ENCODE results near the gene MFAP4.
A peak's percentile ranks its signal among the peaks of the same experiment; 100 is the strongest.
"Not testable (repeated sequence)": the region's sequence is repeated elsewhere in the genome, so short reads cannot be mapped to it uniquely, and the experiment has no call there.

Gene MFAP4

GRCh38 chr17:19361326-19361725 lies 25.7 kb downstream of the MFAP4 start:
- no peak overlapping the region for H3K4me3 ChIP-seq
- no peak for TF ChIP-seq POLR2AphosphoS5 (IDR thresholded peaks at IDR 0.05; ENCODE audit: borderline replicate concordance, low read depth, low read length)
- no peak for TF ChIP-seq EZH2 (IDR thresholded peaks at IDR 0.05)
- no peak for TF ChIP-seq FOXP2 (optimal IDR thresholded peaks at IDR 0.05; ENCODE audit: control extremely low read depth, extremely low read length, insufficient read depth)
- H3K36me3 ChIP-seq (ENCODE audit: insufficient read depth, low read length): no peaks in the 10 kb centered on the region
- no peak for DNase-seq (ENCODE audit: low read depth, low spot score)
- peak overlapping the region; percentile 76 for H3K9ac ChIP-seq (ENCODE audit: insufficient read length)
- H3K9me3 ChIP-seq (ENCODE audit: low read depth, low read length): no peaks in the 10 kb centered on the region
- no peak overlapping the region for H3K27ac ChIP-seq

- no peak for DNase-seq (ENCODE audit: low read depth, low spot score)
- Histone ChIP-seq H3K4me3 (no peak overlapping the region), H3K9ac (ENCODE audit: insufficient read length) (no peak overlapping the region), H3K9me3 (ENCODE audit: low read depth, low read length) (no peaks in the 10 kb centered on the region), H3K36me3 (ENCODE audit: insufficient read depth, low read length) (no peaks in the 10 kb centered on the region), H3K27ac (no peak overlapping the region)
- TF ChIP-seq POLR2AphosphoS5 (IDR thresholded peaks at IDR 0.05; ENCODE audit: borderline replicate concordance, low read depth, low read length) (no peak), FOXP2 (optimal IDR thresholded peaks at IDR 0.05; ENCODE audit: control extremely low read depth, extremely low read length, insufficient read depth) (no peak), EZH2 (IDR thresholded peaks at IDR 0.05) (no peak)
Measured at GRCh38 chr17:19360772-19361171, 26.2 kb downstream of the MFAP4 start.

- Histone ChIP-seq H3K9ac (ENCODE audit: insufficient read length) (no peak overlapping the region), H3K9me3 (ENCODE audit: low read depth, low read length) (no peaks in the 10 kb centered on the region), H3K36me3 (ENCODE audit: insufficient read depth, low read length) (no peaks in the 10 kb centered on the region), H3K4me3 (no peak overlapping the region), H3K27ac (no peak overlapping the region)
- no peak for DNase-seq (ENCODE audit: low read depth, low spot score)
- TF ChIP-seq FOXP2 (optimal IDR thresholded peaks at IDR 0.05; ENCODE audit: control extremely low read depth, extremely low read length, insufficient read depth) (no peak), POLR2AphosphoS5 (IDR thresholded peaks at IDR 0.05; ENCODE audit: borderline replicate concordance, low read depth, low read length) (no peak), EZH2 (IDR thresholded peaks at IDR 0.05) (no peak)
Measured at GRCh38 chr17:19359856-19360255, 27.1 kb downstream of the MFAP4 start.

GRCh38 chr17:19359151-19359550 lies 27.8 kb downstream of the MFAP4 start:
- Histone ChIP-seq H3K4me3 (no peak overlapping the region), H3K9ac (ENCODE audit: insufficient read length) (no peak overlapping the region), H3K36me3 (ENCODE audit: insufficient read depth, low read length) (no peaks in the 10 kb centered on the region), H3K9me3 (ENCODE audit: low read depth, low read length) (no peaks in the 10 kb centered on the region), H3K27ac (no peak overlapping the region)
- no peak for TF ChIP-seq POLR2AphosphoS5 (IDR thresholded peaks at IDR 0.05; ENCODE audit: borderline replicate concordance, low read depth, low read length)
- no peak for TF ChIP-seq EZH2 (IDR thresholded peaks at IDR 0.05)
- no peak for TF ChIP-seq FOXP2 (optimal IDR thresholded peaks at IDR 0.05; ENCODE audit: control extremely low read depth, extremely low read length, insufficient read depth)
- DNase-seq (ENCODE audit: low read depth, low spot score): no peak

GRCh38 chr17:19357761-19358160 lies 29.2 kb downstream of the MFAP4 start:
- Histone ChIP-seq H3K27ac (no peak overlapping the region), H3K36me3 (ENCODE audit: insufficient read depth, low read length) (no peaks in the 10 kb centered on the region), H3K4me3 (no peak overlapping the region), H3K9ac (ENCODE audit: insufficient read length) (no peak overlapping the region), H3K9me3 (ENCODE audit: low read depth, low read length) (no peaks in the 10 kb centered on the region)
- no peak for DNase-seq (ENCODE audit: low read depth, low spot score)
- TF ChIP-seq EZH2 (IDR thresholded peaks at IDR 0.05) (no peak), POLR2AphosphoS5 (IDR thresholded peaks at IDR 0.05; ENCODE audit: borderline replicate concordance, low read depth, low read length) (no peak), FOXP2 (optimal IDR thresholded peaks at IDR 0.05; ENCODE audit: control extremely low read depth, extremely low read length, insufficient read depth) (no peak)

- Histone ChIP-seq H3K9ac (ENCODE audit: insufficient read length) (no peak overlapping the region), H3K27ac (no peak overlapping the region), H3K36me3 (ENCODE audit: insufficient read depth, low read length) (no peaks in the 10 kb centered on the region), H3K4me3 (no peak overlapping the region), H3K9me3 (ENCODE audit: low read depth, low read length) (no peaks in the 10 kb centered on the region)
- no peak for TF ChIP-seq EZH2 (IDR thresholded peaks at IDR 0.05)
- TF ChIP-seq POLR2AphosphoS5 (IDR thresholded peaks at IDR 0.05; ENCODE audit: borderline replicate concordance, low read depth, low read length): no peak
- no peak for TF ChIP-seq FOXP2 (optimal IDR thresholded peaks at IDR 0.05; ENCODE audit: control extremely low read depth, extremely low read length, insufficient read depth)
- DNase-seq (ENCODE audit: low read depth, low spot score): no peak
Measured at GRCh38 chr17:19357351-19357750, 29.6 kb downstream of the MFAP4 start.

- DNase-seq (ENCODE audit: low read depth, low spot score): no peak
- H3K9me3 ChIP-seq (ENCODE audit: low read depth, low read length): no peaks in the 10 kb centered on the region
Measured at GRCh38 chr17:19354748-19355147, 32.2 kb downstream of the MFAP4 start.

GRCh38 chr17:19353401-19353800 lies 33.6 kb downstream of the MFAP4 start:
- H3K27ac ChIP-seq; DNase-seq (ENCODE audit: low read depth, low spot score); H3K4me3 ChIP-seq; H3K36me3 ChIP-seq (ENCODE audit: insufficient read depth, low read length); H3K9ac ChIP-seq (ENCODE audit: insufficient read length); H3K9me3 ChIP-seq (ENCODE audit: low read depth, low read length): not testable (repeated sequence)

More at GRCh38 chr17:19354748-19355147, 32.2 kb downstream of the MFAP4 start:
- H3K4me3 ChIP-seq: no peak overlapping the region
- H3K27ac ChIP-seq: no peak overlapping the region
- no peak overlapping the region for H3K9ac ChIP-seq (ENCODE audit: insufficient read length)
- TF ChIP-seq POLR2AphosphoS5 (IDR thresholded peaks at IDR 0.05; ENCODE audit: borderline replicate concordance, low read depth, low read length) (no peak), EZH2 (IDR thresholded peaks at IDR 0.05) (no peak), FOXP2 (optimal IDR thresholded peaks at IDR 0.05; ENCODE audit: control extremely low read depth, extremely low read length, insufficient read depth) (no peak)
- no peaks in the 10 kb centered on the region for H3K36me3 ChIP-seq (ENCODE audit: insufficient read depth, low read length)

GRCh38 chr17:19348806-19349205 lies 38.2 kb downstream of the MFAP4 start:
- no peak overlapping the region for H3K4me3 ChIP-seq
- no peaks in the 10 kb centered on the region for H3K9me3 ChIP-seq (ENCODE audit: low read depth, low read length)
- DNase-seq (ENCODE audit: low read depth, low spot score): no peak
- H3K36me3 ChIP-seq (ENCODE audit: insufficient read depth, low read length): no peaks in the 10 kb centered on the region
- no peak overlapping the region for H3K27ac ChIP-seq
- no peak overlapping the region for H3K9ac ChIP-seq (ENCODE audit: insufficient read length)
- no peak for TF ChIP-seq POLR2AphosphoS5 (IDR thresholded peaks at IDR 0.05; ENCODE audit: borderline replicate concordance, low read depth, low read length)
- no peak for TF ChIP-seq EZH2 (IDR thresholded peaks at IDR 0.05)
- TF ChIP-seq FOXP2 (optimal IDR thresholded peaks at IDR 0.05; ENCODE audit: control extremely low read depth, extremely low read length, insufficient read depth): no peak
